HG03442 (cell line): ENCODE results near the gene CUL9.

Source experiments
- ATAC-seq: cut with Tn5 transposase; IDR thresholded peaks from one replicate; pipeline ENCODE4 v1.9.1; 2021; ENCODE audit warnings: mild to moderate bottlenecking, moderate library complexity; ENCODE audit not compliant: unreplicated experiment

Gene CUL9

DNA sequence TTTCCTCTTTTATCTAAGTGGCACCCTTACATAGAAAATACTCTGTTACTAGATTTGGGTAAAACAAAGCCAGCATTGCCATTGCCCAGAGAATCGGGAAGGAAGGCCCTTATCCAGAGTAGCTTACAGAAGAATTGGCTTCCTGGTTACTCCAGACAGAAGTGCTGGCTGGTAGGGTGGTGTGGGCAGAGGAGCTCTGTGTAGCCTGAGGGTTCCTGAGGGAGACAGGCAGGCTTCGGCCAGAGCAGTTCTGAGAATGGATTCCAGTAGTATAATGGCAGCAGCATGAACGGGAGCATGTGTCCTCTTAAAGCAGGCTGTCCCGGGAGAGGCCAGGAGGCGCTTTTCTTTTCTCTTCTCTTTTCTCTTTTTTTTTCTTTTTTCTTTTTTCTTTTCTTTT, 11.9 kb downstream of the CUL9 start:
- no peak for ATAC-seq

GRCh38 chr6:43196337-43196736, 14.3 kb downstream of the CUL9 start:
- ATAC-seq, result no peak

DNA sequence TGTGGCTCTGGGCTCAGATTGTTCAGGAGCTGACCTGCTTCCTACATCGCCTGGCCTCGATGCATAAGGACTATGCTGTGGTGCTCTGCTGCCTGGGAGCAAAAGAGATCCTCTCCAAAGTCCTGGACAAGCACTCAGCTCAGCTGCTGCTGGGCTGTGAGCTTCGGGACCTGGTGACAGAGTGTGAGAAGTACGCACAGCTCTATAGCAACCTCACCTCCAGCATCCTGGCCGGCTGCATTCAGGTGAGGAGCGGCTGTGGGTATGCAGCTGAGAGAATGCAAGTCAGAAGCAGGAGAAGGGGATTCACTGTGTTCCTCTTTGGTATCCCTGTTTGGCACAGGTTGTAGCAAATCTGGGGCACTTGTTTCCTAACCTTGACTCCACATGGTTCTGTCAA, 17.9 kb downstream of the CUL9 start:
- no peak for ATAC-seq

- no peak for ATAC-seq
Observed at GRCh38 chr6:43200541-43200940, 18.5 kb downstream of the CUL9 start.

GRCh38 chr6:43202451-43202850, 20.5 kb downstream of the CUL9 start:
- ATAC-seq, result no peak

- no peak for ATAC-seq
Observed at GRCh38 chr6:43203029-43203717, 21.2 kb downstream of the CUL9 start.

DNA sequence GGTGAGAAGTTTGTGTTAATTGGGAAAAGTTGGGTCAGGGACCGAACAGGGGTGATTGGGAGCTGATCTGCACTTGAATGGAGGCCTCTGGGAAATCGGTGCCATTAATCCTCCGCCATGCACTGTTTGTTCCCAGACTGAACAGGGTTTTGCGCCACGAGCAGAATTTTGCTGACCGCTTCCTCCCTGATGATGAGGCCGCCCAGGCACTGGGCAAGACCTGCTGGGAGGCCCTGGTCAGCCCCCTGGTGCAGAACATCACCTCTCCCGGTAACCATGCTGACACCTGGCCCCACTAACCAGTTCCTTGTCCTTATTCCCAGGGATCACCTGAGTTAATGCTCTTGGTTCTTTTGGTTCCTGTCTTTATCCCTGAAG, 21.7 kb downstream of the CUL9 start:
- ATAC-seq, result no peak

DNA sequence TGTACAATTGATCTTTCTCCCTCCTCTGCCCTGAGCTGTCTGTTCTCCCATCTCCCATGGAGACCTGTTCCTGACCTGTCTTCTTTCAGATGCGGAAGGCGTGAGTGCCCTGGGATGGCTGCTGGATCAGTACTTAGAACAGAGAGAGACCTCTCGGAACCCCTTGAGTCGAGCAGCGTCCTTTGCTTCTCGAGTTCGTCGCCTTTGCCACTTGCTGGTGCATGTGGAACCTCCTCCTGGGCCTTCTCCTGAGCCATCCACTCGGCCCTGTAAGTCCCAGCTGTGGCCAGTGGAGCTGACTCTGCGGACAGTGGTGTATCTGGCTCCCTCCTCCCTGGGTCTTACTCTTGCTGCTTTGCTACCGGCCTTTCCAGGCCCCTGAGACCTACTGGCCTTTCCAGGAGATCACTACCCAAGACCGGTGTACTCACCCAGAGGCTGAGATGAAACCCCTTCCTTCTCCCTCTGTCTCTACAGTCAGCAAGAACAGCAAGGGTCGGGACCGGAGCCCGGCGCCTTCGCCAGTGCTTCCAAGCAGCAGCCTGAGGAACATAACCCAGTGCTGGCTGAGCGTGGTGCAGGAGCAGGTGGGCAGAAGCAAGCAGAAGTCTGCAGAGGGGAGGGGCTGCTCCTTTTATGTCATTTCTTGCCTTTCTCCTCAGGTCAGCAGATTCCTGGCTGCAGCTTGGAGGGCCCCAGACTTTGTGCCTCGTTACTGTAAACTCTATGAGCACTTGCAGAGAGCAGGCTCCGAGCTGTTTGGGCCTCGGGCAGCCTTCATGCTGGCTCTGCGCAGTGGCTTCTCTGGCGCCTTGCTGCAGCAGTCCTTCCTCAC, 22.5 kb downstream of the CUL9 start:
- ATAC-seq, result no peak

DNA sequence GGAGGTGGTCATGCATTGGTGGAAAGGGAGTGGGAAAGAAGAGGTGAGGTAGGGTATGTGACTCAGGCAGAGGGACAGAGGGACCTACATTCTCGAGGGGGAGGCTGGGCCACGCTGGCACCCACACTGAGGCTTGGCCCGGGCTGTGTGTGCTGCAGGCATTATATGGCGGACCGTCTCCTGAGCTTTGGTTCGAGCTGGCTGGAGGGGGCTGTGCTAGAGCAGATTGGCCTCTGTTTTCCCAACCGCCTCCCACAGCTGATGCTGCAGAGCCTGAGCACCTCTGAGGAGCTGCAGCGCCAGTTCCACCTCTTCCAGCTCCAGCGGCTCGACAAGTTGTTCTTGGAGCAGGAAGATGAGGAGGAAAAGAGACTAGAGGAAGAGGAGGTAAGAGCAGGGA, 23.9 kb downstream of the CUL9 start:
- no peak for ATAC-seq

DNA sequence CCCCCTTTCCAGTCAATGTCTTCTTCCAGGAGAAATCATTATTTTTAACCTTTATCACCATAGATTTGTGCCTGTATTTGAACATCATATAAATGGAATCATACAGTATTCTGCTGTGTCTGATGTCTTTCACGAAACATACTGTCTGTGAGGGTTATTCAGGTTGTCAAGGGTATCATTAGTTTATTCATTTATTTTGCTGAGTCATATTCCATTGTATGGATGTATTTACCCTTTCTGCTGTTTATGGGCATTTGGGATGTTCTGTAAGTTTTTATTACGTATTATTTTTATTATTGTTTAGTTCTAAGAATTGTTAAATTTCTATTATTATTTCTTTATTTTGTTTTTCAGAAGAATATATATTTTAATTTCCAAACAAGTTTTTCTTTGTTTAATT, 25.3 kb downstream of the CUL9 start:
- no peak for ATAC-seq

- ATAC-seq, result no peak
Observed at GRCh38 chr6:43211955-43212354, 30.0 kb downstream of the CUL9 start.

DNA sequence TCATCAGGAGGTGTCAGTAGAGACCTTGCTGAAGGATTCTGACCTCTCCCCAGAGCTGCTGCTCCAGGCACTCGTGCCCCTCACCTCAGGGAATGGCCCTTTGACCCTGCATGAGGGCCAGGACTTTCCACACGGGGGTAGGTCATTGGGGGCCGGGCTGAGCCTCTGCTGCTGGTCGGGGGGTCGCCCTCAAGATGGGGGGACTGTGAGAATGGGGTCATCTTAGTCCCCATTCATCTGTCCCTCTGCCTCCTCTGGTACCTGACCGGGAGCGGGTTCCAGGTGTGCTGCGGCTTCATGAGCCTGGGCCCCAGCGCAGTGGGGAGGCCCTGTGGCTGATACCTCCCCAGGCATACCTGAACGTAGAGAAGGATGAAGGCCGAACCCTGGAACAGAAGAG, 31.4 kb downstream of the CUL9 start:
- ATAC-seq, result no peak

DNA sequence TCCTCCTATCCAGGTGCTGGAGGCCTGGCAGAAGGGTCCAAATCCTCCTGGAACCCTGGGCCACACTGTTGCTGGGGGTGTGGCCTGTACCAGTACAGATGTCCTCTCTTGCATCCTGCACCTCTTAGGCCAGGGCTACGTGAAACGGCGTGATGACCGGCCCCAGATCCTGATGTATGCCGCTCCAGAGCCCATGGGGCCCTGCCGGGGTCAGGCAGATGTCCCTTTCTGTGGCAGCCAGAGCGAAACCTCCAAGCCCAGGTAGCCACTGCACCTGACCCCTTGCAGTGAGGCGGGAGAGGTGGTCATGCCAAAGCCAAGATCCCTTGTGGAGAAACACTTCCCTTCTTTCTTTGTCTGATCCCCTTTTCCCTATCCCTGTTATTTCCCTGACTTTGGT, 33.1 kb downstream of the CUL9 start:
- no peak for ATAC-seq

DNA sequence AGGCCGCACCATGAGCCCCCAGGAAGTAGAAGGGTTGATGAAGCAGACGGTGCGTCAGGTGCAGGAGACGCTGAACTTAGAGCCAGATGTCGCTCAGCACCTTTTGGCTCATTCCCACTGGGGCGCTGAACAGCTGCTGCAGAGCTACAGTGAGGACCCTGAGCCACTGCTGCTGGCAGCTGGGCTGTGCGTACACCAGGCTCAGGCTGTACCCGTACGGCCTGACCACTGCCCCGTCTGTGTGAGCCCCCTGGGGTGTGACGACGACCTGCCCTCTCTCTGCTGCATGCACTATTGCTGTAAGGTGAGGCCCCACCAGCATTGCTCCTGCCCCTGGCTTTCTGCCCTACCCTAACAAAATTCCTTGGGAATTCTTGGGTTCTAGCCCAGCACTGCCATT, 34.2 kb downstream of the CUL9 start:
- ATAC-seq, result no peak

DNA sequence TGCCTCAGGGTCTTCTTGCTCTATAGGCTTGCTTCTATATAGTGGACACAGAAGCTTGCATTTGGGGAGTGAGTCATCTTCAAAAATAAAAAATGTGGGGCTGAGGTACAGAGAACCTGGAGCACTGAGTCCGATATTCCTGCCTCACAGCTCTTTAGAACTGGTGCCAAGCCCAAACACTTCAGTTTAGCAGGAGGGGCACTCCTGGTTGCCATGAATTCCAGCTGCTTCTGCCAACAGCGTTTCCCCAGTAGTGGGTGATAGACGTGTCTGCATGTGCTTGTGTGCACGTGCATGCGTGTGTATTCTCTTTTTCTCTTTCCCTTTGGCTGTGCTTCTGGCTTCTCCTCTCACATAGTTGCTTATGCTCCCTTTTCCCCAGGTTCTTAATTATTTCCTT, 35.4 kb downstream of the CUL9 start:
- ATAC-seq, result no peak

GRCh38 chr6:43219119-43219518, 37.1 kb downstream of the CUL9 start:
- no peak for ATAC-seq

- ATAC-seq, result no peak
Observed at GRCh38 chr6:43219814-43220213, 37.8 kb downstream of the CUL9 start.

- no peak for ATAC-seq
Observed at GRCh38 chr6:43220439-43220951, 38.5 kb downstream of the CUL9 start.

- no peak for ATAC-seq
Observed at GRCh38 chr6:43221046-43221972, 39.3 kb downstream of the CUL9 start.

DNA sequence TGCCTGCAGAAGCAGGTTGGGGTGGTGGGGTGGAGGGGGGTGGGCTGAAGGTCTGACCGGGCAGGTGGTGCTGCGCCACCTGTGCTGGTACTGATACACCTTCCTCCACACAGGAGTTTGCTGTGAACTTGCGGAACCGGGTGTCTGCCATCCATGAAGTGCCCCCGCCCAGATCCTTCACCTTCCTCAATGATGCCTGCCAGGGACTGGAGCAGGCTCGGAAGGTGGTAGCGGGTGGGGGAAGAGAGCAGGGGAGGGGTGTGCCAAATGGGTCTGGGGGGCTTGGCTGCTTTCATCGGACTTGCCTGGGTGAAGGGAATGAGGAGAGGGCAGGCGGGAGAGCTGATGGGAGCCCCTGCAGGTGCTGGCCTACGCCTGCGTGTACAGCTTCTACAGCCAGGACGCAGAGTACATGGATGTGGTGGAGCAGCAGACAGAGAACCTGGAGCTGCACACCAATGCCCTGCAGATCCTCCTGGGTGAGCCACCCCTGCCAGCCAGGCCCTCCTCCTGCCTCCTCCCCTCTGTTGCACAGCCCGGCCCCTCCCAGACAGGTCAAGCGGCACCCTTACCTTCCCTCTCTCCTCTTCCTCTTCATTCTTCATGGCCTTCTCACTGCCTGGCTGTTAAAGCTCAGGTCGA, 40.5 kb downstream of the CUL9 start:
- no peak for ATAC-seq

DNA sequence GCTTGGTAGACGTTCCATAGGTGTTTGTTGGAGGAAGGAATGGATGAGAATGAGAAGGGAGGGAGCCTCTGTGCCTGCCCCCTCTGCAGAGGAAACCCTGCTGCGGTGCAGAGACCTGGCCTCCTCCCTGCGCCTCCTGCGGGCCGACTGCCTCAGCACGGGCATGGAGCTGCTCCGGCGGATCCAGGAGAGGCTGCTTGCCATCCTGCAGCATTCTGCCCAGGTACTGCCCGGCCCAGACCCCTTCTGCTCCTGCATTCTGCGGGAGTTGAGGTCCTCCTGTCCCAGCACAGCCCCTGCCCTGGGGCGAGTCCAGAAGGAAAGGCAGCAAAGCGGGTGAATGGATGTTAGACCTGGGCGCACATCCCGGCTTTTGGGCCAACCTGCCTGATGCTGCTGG, 41.2 kb downstream of the CUL9 start:
- ATAC-seq, result no peak
